B cell (primary cell): Measurements from ENCODE around the gene ABCA2. TPM values are rescaled to one million over a fixed set of nuclear protein-coding genes. Genes with fewer than 3 reads are reported as not detected.

Experiments used
- ATAC-seq: fragments of 200-7000 bp; cut with Tn5 transposase; one replicate; pipeline ENCODE4 v1.10.0; 2021; ENCODE audit warnings: low read depth, mild to moderate bottlenecking, moderate number of reproducible peaks, moderate library complexity
- CTCF ChIA-PET: fragments of 350-600 bp; sonication (Branson Sonifier 250); formaldehyde crosslinking; loops from one replicate; lab custom pipeline; 2021; ENCODE audit warnings: antibody characterized with exemption, inconsistent platforms; lab: Charles Lee
- POLR2A ChIA-PET: fragments of 350-600 bp; sonication (Branson Sonifier 250); formaldehyde crosslinking; loops from one replicate; lab custom pipeline; 2021; ENCODE audit warnings: antibody characterized with exemption; lab: Charles Lee
- DNase-seq: peaks from one replicate; pipeline ENCODE4 v3.0.0; 2013
- H2AFZ ChIP-seq: 2 replicates; pipeline ENCODE4 v1.6.1; 2012; ENCODE audit warnings: mild to moderate bottlenecking, low read depth, low read length; ENCODE audit not compliant: insufficient read depth, poor library complexity, severe bottlenecking
- H3K27ac ChIP-seq, 2 donors: 1 replicate in 1 of 2; 2 replicates in 1 of 2; pipeline ENCODE4 v1.5.1; 2012 to 2013; ENCODE audit warnings: low read length in 2 of 2, mild to moderate bottlenecking in 2 of 2, moderate library complexity in 1 of 2
- H3K27me3 ChIP-seq, 4 experiments: fragments of 200-600 bp in 1 of 4; sonication (generic) in 1 of 4; replicated peaks in 1 of 4; 1 replicate in 2 of 4; 2 replicates in 2 of 4; pipeline versions ENCODE4 v1.6.1 to v1.7.0; 2013 to 2016; ENCODE audit warnings: low read length in 3 of 4, mild to moderate bottlenecking in 2 of 4, mixed read lengths in 1 of 4, moderate library complexity in 1 of 4; ENCODE audit not compliant: insufficient read depth in 4 of 4, control insufficient read depth in 3 of 4; ENCODE audit errors: control extremely low read depth in 1 of 4
- H3K36me3 ChIP-seq, 2 experiments: replicated peaks in 1 of 2; 1 replicate in 1 of 2; 2 replicates in 1 of 2; pipeline versions ENCODE4 v1.6.1 to v1.7.1; 2013; ENCODE audit warnings: low read length in 1 of 2; ENCODE audit not compliant: insufficient read depth in 2 of 2, control insufficient read depth in 1 of 2; ENCODE audit errors: control extremely low read depth in 1 of 2, extremely low read depth in 1 of 2
- H3K4me1 ChIP-seq, 2 donors: fragments of 200-600 bp in 1 of 2; sonication (generic) in 1 of 2; 1 replicate in 1 of 2; 2 replicates in 1 of 2; pipeline versions ENCODE4 v1.5.1 to v1.6.1; 2013 to 2017; ENCODE audit warnings: low read length in 2 of 2; ENCODE audit not compliant: control insufficient read depth in 2 of 2, insufficient read depth in 2 of 2
- H3K4me2 ChIP-seq: replicated peaks from 2 replicates; pipeline ENCODE3; 2012; ENCODE audit warnings: mild to moderate bottlenecking, low read depth, low read length; ENCODE audit not compliant: poor library complexity, severe bottlenecking
- H3K4me3 ChIP-seq, 5 experiments: fragments of 200-600 bp in 1 of 5; sonication (generic) in 1 of 5; 1 replicate in 3 of 5; 2 replicates in 2 of 5; pipeline versions ENCODE4 v1.5.1 to v1.7.0; 2011 to 2016; ENCODE audit warnings: low read length in 4 of 5, mild to moderate bottlenecking in 4 of 5, low read depth in 2 of 5, control low read depth in 1 of 5, moderate library complexity in 1 of 5; ENCODE audit not compliant: insufficient read depth in 1 of 5; ENCODE audit errors: control extremely low read depth in 1 of 5, extremely low read depth in 1 of 5
- H3K79me2 ChIP-seq: fragments of 200-600 bp; sonication (generic); one replicate; pipeline ENCODE4 v1.6.0; 2016; ENCODE audit warnings: low read length; ENCODE audit not compliant: control insufficient read depth, insufficient read depth
- H3K9ac ChIP-seq: fragments of 200-600 bp; sonication (generic); 2 replicates; pipeline ENCODE4 v1.6.1; 2017; ENCODE audit warnings: mild to moderate bottlenecking, low read length, moderate library complexity
- H3K9me3 ChIP-seq, 3 donors: one replicate each; pipeline versions ENCODE4 v1.6.1 to v1.7.1; 2013; ENCODE audit warnings: low read length in 2 of 3; ENCODE audit not compliant: control insufficient read depth in 2 of 3, insufficient read depth in 1 of 3; ENCODE audit errors: control extremely low read depth in 1 of 3
- H4K20me1 ChIP-seq: 2 replicates; pipeline ENCODE4 v1.6.0; 2012; ENCODE audit warnings: mild to moderate bottlenecking, low read length; ENCODE audit not compliant: insufficient read depth, control insufficient read depth, poor library complexity, severe bottlenecking
- H3K27ac Mint-ChIP-seq: one replicate; pipeline ENCODE4 v1.8.0; 2021; ENCODE audit warnings: mixed read lengths
- H3K27me3 Mint-ChIP-seq: one replicate; pipeline ENCODE4 v1.8.0; 2021; ENCODE audit warnings: mixed read lengths
- H3K4me1 Mint-ChIP-seq: one replicate; pipeline ENCODE4 v1.8.0; 2021; ENCODE audit warnings: mixed read lengths
- H3K4me3 Mint-ChIP-seq: one replicate; pipeline ENCODE4 v1.8.0; 2021; ENCODE audit warnings: mixed read lengths
- H3K9me3 Mint-ChIP-seq: one replicate; pipeline ENCODE4 v1.8.0; 2022; ENCODE audit warnings: mixed read lengths; ENCODE audit not compliant: insufficient read depth
- CTCF ChIP-seq: fragments of 200-600 bp; IDR thresholded peaks from one replicate; pipeline ENCODE4 v1.8.0; 2022; ENCODE audit warnings: antibody characterized with exemption, mild to moderate bottlenecking
- EZH2 ChIP-seq: IDR thresholded peaks from 2 replicates; pipeline ENCODE4 v1.6.1; 2012; ENCODE audit warnings: borderline replicate concordance, low read depth, mild to moderate bottlenecking, moderate library complexity, low read length; ENCODE audit not compliant: insufficient read depth, poor library complexity, severe bottlenecking
- WGBS: methylation state at CpG from one replicate; pipeline ENCODE4 v1.1.5; 2013; ENCODE audit warnings: missing lambda C conversion rate; ENCODE audit not compliant: insufficient coverage; 5-methylcytosine and 5-hydroxymethylcytosine counted together
- intact Hi-C: fragments of 100-400 bp; cut with micrococcal nuclease; formaldehyde crosslinking; loops from one replicate; pipeline ENCODE4 v1.10.0; 2022
- polyA plus RNA-seq: library from polyadenylated mRNA; depleted of rRNA; stranded (reverse); fragments of >200 nt; gene quantifications from 2 replicates; pipeline ENCODE4 v1.2.3, GENCODE V29; 2012
- total RNA-seq, 2 donors: library from RNA; stranded (reverse); fragments of 120-200 nt in 1 of 2; gene quantifications; 1 replicate in 1 of 2; 2 replicates in 1 of 2; pipeline versions ENCODE4 v1.2.3 to v1.2.4, GENCODE V29; 2013 to 2022

The ABCA2 gene
- total and polyA plus RNA-seq, 2 donors (not counting 1 experiment from before 2014, with no cell fraction given), result 30.7 to 61.1 TPM

DNA sequence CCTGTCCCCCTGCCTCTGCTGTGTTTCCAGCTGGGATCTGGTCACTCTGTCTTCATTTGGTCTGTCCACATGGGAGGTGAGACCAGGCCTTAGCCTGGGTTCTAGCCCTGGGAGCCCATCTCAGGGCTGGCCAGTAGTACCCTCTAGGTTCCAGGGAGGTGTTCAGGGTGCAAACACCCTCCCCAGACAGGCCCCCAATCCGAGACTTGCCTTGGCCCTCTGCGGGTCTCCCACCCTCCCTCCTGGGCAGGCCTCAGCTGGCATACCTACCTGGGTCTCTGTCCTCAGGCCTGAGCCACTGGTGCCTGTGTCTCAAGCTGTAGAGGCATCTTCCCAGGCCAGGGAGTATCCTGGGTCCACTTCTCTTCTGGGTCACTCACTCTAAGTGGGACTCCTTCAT lies 43.2 kb upstream of the ABCA2 start:
- H3K9me3 ChIP-seq, result peaks cover 0 to 7% (median 0%) of the 10 kb centered on the region in 3 donors
- ChIA-PET CTCF (interaction anchor here (0.8 to 6.7 kb wide), 12 partner anchors 12 to 156 kb away, joined by 3 to 49 read pairs (median 4); partner anchors contain the start of genes ABCA2, MAN1B1, NPDC1 and RNF224), POLR2A (interaction anchor here (1.1 to 2.4 kb wide), 3 partner anchors 15 to 39 kb away, joined by 3 to 19 read pairs (median 4); partner anchors contain the start of genes FUT7 and MAN1B1)
- TF ChIP-seq EZH2 (no peak), CTCF (no peak)
- intact Hi-C loops, result loop anchor here (5.0 kb wide), 1 partner anchor 39 kb away; the partner anchor contains the start of gene FUT7
- H3K4me1 Mint-ChIP-seq, result peaks cover 27% of the 10 kb centered on the region
- H3K27me3 Mint-ChIP-seq, result peaks cover 3% of the 10 kb centered on the region
- H4K20me1 ChIP-seq, result peaks cover 8% of the 10 kb centered on the region
- DNase-seq (no peak), ATAC-seq (no peak)
- H3K9me3 Mint-ChIP-seq, result no peaks in the 10 kb centered on the region
- H3K4me3 Mint-ChIP-seq, result peak overlapping the region; percentile 82
- H3K9ac ChIP-seq, result no peak overlapping the region
- no peak overlapping the region for H2AFZ ChIP-seq
- peaks cover 19 to 36% of the 10 kb centered on the region in 2 donors for H3K4me1 ChIP-seq
- peaks cover 0 to 15% (median 1%) of the 10 kb centered on the region in 4 experiments for H3K27me3 ChIP-seq
- no peak overlapping the region for H3K27ac ChIP-seq
- H3K79me2 ChIP-seq, result no peaks in the 10 kb centered on the region
- H3K36me3 ChIP-seq, result no peaks in the 10 kb centered on the region
- H3K27ac Mint-ChIP-seq, result peak overlapping the region; percentile 81
- H3K4me2 ChIP-seq, result peak overlapping the region; percentile 79
- no peak overlapping the region for H3K4me3 ChIP-seq
- 100% methylated on average over 2 of the region's 2 CpGs for WGBS

DNA sequence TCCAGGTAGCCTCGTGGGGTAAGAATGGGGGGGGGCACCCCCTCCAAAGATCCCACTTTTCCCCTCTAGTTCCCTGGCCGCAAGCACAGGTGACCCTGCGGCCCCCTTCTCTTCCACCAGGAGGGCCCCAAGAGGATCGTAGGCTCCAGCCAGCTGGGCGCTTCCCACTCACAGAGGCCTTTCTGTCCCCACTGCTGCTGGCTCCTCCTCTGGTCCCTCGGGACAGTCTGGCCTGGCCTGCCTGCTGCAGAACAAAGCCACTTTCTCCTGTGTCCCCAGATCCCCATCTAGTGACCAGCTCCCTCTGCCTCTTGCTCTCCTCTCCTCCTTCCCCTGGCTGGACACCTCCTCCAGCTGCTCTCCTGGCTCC lies 42.9 kb upstream of the ABCA2 start:
- peak overlapping the region; percentile 76 for H2AFZ ChIP-seq
- H3K36me3 ChIP-seq, result no peaks in the 10 kb centered on the region
- peak overlapping the region in 4 of 5 experiments; percentile 36 to 47 (median 44) for H3K4me3 ChIP-seq
- H3K9me3 ChIP-seq, result peaks cover 0 to 7% (median 0%) of the 10 kb centered on the region in 3 donors
- H3K4me1 ChIP-seq, result peaks cover 19 to 36% of the 10 kb centered on the region in 2 donors
- peaks cover 8% of the 10 kb centered on the region for H4K20me1 ChIP-seq
- H3K4me3 Mint-ChIP-seq, result peak overlapping the region; percentile 82
- H3K27me3 Mint-ChIP-seq, result peaks cover 3% of the 10 kb centered on the region
- DNase-seq, result no peak
- TF ChIP-seq EZH2 (no peak), CTCF (no peak)
- CTCF ChIA-PET, result interaction anchor here (0.8 to 6.7 kb wide), 13 partner anchors 13 to 229 kb away, joined by 3 to 49 read pairs (median 4); partner anchors contain the start of genes ABCA2, AJM1, MAN1B1 and NPDC1
- peaks cover 27% of the 10 kb centered on the region for H3K4me1 Mint-ChIP-seq
- WGBS, result 7% methylated on average over 6 of the region's 6 CpGs
- H3K79me2 ChIP-seq, result no peaks in the 10 kb centered on the region
- no peak for ATAC-seq
- H3K4me2 ChIP-seq, result peak overlapping the region; percentile 79
- H3K9me3 Mint-ChIP-seq, result no peaks in the 10 kb centered on the region
- no peak overlapping the region for H3K27ac ChIP-seq
- H3K27me3 ChIP-seq, result peaks cover 0 to 15% (median 1%) of the 10 kb centered on the region in 4 experiments
- POLR2A ChIA-PET, result interaction anchor here (1.0 to 2.4 kb wide), 3 partner anchors 15 to 39 kb away, joined by 4 to 19 read pairs (median 4); partner anchors contain the start of genes FUT7 and MAN1B1
- H3K27ac Mint-ChIP-seq, result peak overlapping the region; percentile 81
- peak overlapping the region; percentile 54 for H3K9ac ChIP-seq
- intact Hi-C loops, result loop anchor here (1.0 to 5.0 kb wide), 3 partner anchors 15 to 129 kb away; partner anchors contain the start of genes FUT7, MAN1B1 and TPRN
